ENCODE results near the gene CHD3.

- TF ChIP-seq CTCF (IDR thresholded peaks at IDR 0.05) (no peak), POLR2A (IDR thresholded peaks at IDR 0.05) (no peak)
These were observed 20.5 kb downstream of the CHD3 start for GRCh38 chr17:7909089-7909488.
